ENCODE results near the gene NT5C2. TPM values are rescaled to one million over a fixed set of nuclear protein-coding genes. Genes with fewer than 3 reads are reported as not detected.

The NT5C2 gene
- total RNA-seq, 1 donor from 2014 or later = 81.0 TPM

DNA sequence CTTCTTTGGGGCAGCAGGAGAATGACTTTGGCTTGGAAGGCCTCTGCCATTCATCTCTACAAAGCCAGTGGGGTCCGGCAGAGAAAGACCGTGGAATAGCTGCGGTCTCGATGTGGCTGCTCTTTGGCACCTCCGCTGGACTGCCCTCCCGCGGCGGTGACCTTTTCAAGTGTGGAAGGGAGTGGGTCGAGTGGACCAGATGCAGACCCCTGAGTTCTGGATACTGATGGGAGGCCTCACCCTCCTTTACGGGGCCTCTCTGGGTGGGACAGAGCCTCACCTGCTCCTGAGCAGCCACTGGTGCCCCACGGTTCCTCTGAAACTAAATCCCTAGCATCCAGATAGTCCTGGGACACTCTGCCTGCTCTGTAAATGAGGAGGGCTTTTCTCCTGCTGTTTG lies 113.1 kb downstream of the NT5C2 start:
- peaks cover 19% of the 10 kb centered on the region for H3K4me1 Mint-ChIP-seq (ENCODE audit: low read depth)
- TF ChIP-seq, protein P1, sequence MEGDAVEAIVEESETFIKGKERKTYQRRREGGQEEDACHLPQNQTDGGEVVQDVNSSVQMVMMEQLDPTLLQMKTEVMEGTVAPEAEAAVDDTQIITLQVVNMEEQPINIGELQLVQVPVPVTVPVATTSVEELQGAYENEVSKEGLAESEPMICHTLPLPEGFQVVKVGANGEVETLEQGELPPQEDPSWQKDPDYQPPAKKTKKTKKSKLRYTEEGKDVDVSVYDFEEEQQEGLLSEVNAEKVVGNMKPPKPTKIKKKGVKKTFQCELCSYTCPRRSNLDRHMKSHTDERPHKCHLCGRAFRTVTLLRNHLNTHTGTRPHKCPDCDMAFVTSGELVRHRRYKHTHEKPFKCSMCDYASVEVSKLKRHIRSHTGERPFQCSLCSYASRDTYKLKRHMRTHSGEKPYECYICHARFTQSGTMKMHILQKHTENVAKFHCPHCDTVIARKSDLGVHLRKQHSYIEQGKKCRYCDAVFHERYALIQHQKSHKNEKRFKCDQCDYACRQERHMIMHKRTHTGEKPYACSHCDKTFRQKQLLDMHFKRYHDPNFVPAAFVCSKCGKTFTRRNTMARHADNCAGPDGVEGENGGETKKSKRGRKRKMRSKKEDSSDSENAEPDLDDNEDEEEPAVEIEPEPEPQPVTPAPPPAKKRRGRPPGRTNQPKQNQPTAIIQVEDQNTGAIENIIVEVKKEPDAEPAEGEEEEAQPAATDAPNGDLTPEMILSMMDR (IDR thresholded peaks at IDR 0.05) = no peak
- no peaks in the 10 kb centered on the region for H3K27me3 Mint-ChIP-seq (ENCODE audit: low read depth)
- peaks cover 41% of the 10 kb centered on the region for H3K36me3 Mint-ChIP-seq (ENCODE audit: low read depth)
- DNase-seq (ENCODE audit: low spot score) = no peak
- no peaks in the 10 kb centered on the region for H3K9me3 Mint-ChIP-seq (ENCODE audit: low read depth)
- no peak overlapping the region for H3K4me3 Mint-ChIP-seq (ENCODE audit: unreplicated experiment)
- peak overlapping the region; percentile 27 for H3K27ac Mint-ChIP-seq (ENCODE audit: unreplicated experiment)

GRCh38 chr10:103079100-103079499 lies 114.0 kb downstream of the NT5C2 start:
- Mint-ChIP-seq H3K4me3 (ENCODE audit: unreplicated experiment) (no peak overlapping the region), H3K9me3 (ENCODE audit: low read depth) (no peaks in the 10 kb centered on the region), H3K27me3 (ENCODE audit: low read depth) (no peaks in the 10 kb centered on the region), H3K27ac (ENCODE audit: unreplicated experiment) (peak overlapping the region; percentile 27), H3K36me3 (ENCODE audit: low read depth) (peaks cover 45% of the 10 kb centered on the region), H3K4me1 (ENCODE audit: low read depth) (peaks cover 11% of the 10 kb centered on the region)
- TF ChIP-seq, protein P1 (IDR thresholded peaks at IDR 0.05) = no peak
- DNase-seq (ENCODE audit: low spot score) = no peak

DNA sequence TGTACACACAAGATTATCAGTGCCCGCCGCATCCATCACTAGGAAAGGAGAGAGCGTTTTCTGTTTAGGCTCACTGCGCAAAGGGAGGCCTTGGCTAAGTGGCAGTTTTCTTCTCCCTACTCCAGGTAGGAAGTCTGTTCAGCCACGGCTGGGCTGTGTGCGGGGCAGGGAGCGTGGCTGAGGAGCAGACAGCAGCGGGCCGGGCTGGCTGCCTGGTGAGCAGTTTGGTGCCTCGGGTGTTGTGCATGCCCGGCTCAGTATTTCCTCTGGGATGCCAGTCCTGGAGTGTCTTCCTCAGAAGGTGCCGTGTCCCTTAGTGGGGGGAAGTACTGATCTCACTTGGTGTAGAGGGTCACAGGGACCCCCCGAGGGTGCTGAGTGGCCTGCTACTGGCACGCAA lies 114.4 kb downstream of the NT5C2 start:
- no peaks in the 10 kb centered on the region for H3K9me3 Mint-ChIP-seq (ENCODE audit: low read depth)
- no peak for DNase-seq (ENCODE audit: low spot score)
- H3K4me1 Mint-ChIP-seq (ENCODE audit: low read depth) = peaks cover 7% of the 10 kb centered on the region
- H3K36me3 Mint-ChIP-seq (ENCODE audit: low read depth) = peaks cover 43% of the 10 kb centered on the region
- TF ChIP-seq, protein P1 (IDR thresholded peaks at IDR 0.05) = no peak
- no peak overlapping the region for H3K27ac Mint-ChIP-seq (ENCODE audit: unreplicated experiment)
- H3K4me3 Mint-ChIP-seq (ENCODE audit: unreplicated experiment) = no peak overlapping the region
- H3K27me3 Mint-ChIP-seq (ENCODE audit: low read depth) = no peaks in the 10 kb centered on the region

DNA sequence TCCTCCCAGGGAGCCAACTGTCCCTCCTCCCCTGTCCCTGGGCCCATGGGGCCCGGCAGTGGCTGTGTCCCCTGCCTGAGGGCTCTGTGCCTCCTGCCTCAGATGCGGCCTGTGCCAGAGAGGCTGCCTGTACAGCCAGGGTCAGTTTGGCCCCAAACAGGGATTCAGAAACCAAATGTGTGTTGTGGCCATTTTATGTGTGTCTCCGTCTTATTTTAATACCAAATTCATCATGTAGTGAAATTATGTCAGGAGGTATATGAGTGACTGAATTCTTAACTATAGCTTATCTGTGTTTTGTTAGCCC lies 114.8 kb downstream of the NT5C2 start:
- peaks cover 7% of the 10 kb centered on the region for H3K4me1 Mint-ChIP-seq (ENCODE audit: low read depth)
- H3K9me3 Mint-ChIP-seq (ENCODE audit: low read depth) = no peaks in the 10 kb centered on the region
- no peak for DNase-seq (ENCODE audit: low spot score)
- no peak overlapping the region for H3K4me3 Mint-ChIP-seq (ENCODE audit: unreplicated experiment)
- TF ChIP-seq, protein P1 (IDR thresholded peaks at IDR 0.05) = no peak
- peaks cover 43% of the 10 kb centered on the region for H3K36me3 Mint-ChIP-seq (ENCODE audit: low read depth)
- H3K27ac Mint-ChIP-seq (ENCODE audit: unreplicated experiment) = no peak overlapping the region
- no peaks in the 10 kb centered on the region for H3K27me3 Mint-ChIP-seq (ENCODE audit: low read depth)

DNA sequence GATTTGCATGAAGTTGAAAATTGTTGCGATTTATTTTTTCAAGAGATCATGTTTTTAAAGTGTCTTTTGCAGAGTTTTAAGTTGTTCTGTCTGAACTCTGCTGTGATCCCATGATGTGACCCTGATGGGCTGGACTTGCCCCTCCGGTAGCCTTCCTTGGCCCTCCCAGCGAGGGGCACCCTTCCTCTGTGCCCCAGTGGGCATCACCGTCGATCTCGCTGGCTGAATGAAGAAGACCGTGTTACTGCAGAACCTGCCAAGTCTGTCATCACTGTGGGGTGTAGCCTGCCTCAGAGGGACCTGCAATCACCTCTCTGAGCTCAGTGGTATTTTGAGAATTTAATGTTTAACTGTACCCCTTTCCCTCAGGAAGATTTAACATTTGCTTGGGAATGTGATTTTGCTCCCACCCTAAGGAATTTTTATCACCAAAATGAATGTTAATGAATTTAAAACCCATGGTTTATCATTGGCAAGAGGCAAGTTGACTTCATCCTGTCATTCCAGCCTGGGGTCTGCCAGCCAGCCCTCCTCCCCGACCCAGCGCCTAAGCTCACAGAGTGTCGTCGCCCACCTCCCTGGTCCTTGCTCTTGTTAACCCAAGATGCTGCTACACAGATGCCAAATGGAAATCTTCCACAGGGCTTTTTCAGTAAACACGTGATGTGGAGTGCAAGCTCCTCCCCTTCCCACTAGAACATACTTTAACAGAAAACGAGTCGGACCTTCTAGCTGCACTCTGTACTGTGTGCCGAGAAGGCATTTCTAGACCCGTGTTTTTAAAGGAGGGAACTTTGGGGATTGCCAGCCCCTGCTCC lies 115.4 kb downstream of the NT5C2 start:
- no peak overlapping the region for H3K4me3 Mint-ChIP-seq (ENCODE audit: unreplicated experiment)
- H3K4me1 Mint-ChIP-seq (ENCODE audit: low read depth) = peaks cover 7% of the 10 kb centered on the region
- DNase-seq (ENCODE audit: low spot score) = no peak
- no peaks in the 10 kb centered on the region for H3K27me3 Mint-ChIP-seq (ENCODE audit: low read depth)
- H3K27ac Mint-ChIP-seq (ENCODE audit: unreplicated experiment) = no peak overlapping the region
- TF ChIP-seq, protein P1 (IDR thresholded peaks at IDR 0.05) = no peak
- H3K9me3 Mint-ChIP-seq (ENCODE audit: low read depth) = no peaks in the 10 kb centered on the region
- H3K36me3 Mint-ChIP-seq (ENCODE audit: low read depth) = peaks cover 41% of the 10 kb centered on the region

Measured in chondrocyte (in vitro differentiated cells).